ENCODE data around the gene PRRC2B.

The PRRC2B gene

GRCh38 chr9:131522257-131523085 lies 128.6 kb downstream of the PRRC2B start:
- DNase-seq: peak; percentile 50

DNA sequence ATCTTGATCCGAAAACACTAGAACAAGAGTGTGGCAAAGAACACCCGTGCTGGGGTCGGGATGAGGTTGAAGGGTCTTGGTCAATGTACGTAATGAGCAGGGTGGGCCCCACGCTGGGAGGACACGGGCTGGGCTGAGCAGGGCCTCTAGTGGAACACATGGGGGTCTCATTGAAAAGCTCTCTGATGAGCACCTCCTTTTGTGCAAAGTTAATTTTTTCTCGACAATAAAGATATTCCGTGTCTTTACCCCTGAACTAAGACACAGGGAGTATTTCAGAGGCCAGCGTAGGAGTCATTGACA lies 129.2 kb downstream of the PRRC2B start:
- DNase-seq: no peak

DNA sequence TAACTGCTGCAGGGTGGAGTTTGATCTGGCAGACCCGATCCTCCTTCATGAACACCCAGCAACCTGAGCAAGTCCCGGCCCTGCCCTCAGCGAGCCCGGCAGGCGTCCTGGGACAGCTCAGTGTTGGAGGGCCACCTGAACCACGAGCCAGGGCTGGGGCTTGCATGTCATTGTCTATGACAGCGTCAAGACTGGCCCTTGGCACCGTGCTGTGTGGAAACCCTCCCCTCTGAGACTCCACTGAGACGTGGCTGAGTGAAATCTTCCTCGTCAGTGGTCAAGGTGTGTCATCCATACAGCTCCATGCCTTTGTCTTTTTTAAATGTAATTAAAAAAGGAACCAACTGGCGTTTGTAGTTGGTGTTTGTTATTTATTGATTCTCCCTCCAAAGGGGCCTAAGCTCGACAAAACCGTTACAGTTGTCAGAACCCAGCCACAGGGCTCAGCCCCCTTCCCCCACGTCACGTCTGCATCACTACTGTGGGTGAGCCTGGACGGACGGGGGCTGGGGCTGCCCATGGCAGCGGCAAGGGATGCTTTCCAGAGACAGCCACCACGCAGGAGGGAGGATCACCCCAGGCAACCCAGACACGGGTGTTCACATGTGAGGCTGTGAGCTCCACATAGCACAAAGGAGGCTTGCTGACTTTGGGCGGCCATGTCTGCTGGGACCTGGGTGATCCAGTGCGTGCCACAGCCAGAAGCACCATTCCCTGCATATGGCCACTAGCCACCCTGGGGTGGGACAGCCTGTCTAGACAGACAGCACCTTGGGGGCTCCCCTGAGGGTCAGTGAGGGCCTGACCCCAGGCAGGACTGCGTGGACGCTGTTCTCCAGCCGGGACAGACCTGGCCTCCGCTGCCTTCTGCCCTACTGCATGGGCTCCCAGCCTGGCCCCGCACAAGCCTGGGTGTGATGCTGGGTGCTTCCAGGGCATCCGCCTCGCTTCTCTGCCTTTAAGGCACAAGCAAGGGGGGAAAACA lies 129.9 kb downstream of the PRRC2B start:
- DNase-seq: peak; percentile 58

DNA sequence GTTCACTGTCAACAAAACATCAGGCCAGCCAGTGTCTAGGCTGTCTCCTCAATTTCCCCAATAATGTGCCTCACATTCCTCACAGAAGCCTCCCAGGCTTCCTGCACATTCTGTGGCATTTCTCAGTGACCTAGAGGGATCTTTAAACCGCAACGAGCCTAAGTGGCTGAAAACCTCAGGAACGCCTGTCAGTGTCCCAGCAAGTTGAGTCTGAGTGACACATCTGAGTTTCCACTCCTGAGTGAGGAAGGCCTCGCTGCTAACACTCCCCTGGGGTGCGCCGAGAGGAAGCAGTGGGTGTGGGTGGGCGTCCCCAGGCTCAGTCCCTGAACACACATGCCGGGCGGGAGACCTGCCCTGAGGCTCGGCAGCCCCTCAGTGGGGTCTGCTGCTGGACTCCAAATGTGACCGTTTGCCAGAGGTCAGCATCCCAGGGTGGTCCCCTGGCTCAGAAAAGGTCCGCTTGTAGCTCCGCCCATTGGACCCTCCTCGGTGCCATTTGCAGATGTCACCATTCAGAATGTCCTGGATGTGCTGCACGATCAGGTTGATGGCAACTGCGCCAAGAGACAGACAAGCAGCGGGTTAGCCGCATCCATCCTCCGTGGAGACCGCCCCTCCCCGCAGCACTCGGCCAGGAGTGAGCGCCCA lies 130.9 kb downstream of the PRRC2B start:
- peak; percentile 58 for DNase-seq

GRCh38 chr9:131525643-131526565 lies 132.0 kb downstream of the PRRC2B start:
- DNase-seq: peak; percentile 42

GRCh38 chr9:131528186-131528585 lies 134.3 kb downstream of the PRRC2B start:
- DNase-seq: no peak

GRCh38 chr9:131528886-131529505 lies 135.1 kb downstream of the PRRC2B start:
- no peak for DNase-seq

GRCh38 chr9:131529597-131530545 lies 136.0 kb downstream of the PRRC2B start:
- no peak for DNase-seq

- DNase-seq: peak; percentile 77
Measured at GRCh38 chr9:131530546-131530919, 136.6 kb downstream of the PRRC2B start.

DNA sequence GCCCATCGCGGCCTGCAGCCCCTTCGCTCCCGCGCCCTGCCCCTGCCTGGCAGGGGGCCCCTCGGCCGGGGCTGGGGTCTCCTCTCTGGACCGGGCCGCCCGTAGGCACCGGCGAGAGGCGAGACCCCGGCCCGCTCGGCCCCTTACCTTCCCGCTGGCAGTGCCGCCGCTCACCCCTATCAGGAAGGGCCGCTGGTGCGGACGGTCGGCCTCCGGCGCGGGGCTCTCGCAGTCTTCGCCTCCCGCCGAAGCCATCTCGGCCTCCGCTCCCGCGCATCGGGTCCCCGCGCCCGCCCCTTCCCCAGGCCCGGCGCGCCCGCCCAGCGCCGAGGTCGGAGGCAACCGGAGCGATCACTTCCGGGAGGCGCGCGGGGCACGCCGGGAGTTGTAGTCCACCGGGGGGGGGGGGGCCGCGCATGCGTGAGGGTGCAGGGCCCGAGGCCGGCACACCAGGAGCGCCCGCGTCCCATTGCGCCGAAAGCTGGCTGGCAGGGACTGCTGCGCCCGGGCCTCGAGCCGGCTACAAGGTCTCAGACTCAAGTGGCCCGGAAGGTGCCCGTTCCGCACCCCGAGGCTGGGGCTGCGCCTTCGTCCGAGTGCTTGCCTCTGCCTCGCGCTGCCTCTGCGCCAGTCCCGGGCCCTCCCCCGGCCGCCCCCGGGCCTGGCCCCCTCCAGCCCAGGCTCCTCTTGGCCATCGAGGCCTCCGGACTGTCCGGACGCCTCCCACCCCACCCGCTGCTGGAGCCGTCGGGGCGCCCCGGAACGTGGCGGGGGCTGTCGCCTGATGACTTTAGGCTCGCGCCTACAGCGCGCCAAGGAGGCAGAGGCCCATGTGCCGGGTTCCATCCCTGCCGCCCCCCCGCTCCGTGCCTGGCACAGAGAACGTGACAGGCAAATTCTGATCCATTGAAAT lies 137.3 kb downstream of the PRRC2B start, which contains the start of gene UCK1:
TSS of gene UCK1 (minus strand) at position 344 of the 913 bp plus-strand sequence. CDS start at position 255, 89 bp downstream.
- peak; percentile 94 for DNase-seq

- DNase-seq: no peak
Measured at GRCh38 chr9:131534721-131535237, 140.9 kb downstream of the PRRC2B start.

DNA sequence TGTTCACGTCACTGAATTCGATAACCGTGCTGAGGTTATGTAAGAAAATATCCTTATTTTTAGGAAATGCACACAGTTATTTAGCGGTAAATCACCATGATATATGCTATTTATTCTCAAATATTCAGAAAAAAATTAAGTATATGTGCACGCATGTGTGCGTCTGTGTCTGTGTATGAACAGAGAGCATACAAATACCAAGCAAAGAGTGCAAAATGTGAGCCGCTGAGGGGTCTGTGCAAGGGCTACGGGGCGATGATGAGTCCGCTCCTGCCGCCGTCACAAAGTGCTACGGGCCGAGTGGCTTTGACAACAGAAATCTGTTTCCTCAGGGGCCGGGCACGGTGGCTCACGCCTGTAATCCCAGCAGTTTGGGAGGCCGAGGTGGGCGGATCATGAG lies 144.1 kb downstream of the PRRC2B start:
- DNase-seq: no peak

GRCh38 chr9:131539223-131539923 lies 145.5 kb downstream of the PRRC2B start:
- DNase-seq: no peak

DNA sequence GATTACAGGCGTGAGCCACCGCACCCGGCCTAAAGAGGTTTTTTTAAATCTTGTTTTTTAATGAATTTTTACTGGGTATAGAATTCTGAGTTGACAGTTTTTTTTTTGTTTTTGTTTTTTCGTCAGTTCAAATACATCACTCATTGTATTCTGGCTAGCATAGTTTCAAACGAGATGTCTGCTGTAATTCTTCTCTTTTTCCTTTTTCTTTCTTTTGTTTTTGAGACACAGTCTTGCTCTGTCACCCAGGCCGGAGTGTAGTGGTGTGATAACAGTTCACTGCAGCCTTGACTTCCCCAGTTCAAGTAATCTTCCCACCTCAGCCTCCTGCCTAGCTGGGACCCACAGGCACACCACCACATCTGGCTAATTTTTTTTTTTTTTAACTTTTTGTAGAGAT lies 149.3 kb downstream of the PRRC2B start:
- no peak for DNase-seq

GRCh38 chr9:131545003-131545785 lies 151.3 kb downstream of the PRRC2B start, which contains the start of gene PRRT1B:
Gene PRRT1B (plus strand): TSS chr9:131545523. CDS start chr9:131545616, 93 bp downstream.
- no peak for DNase-seq

DNA sequence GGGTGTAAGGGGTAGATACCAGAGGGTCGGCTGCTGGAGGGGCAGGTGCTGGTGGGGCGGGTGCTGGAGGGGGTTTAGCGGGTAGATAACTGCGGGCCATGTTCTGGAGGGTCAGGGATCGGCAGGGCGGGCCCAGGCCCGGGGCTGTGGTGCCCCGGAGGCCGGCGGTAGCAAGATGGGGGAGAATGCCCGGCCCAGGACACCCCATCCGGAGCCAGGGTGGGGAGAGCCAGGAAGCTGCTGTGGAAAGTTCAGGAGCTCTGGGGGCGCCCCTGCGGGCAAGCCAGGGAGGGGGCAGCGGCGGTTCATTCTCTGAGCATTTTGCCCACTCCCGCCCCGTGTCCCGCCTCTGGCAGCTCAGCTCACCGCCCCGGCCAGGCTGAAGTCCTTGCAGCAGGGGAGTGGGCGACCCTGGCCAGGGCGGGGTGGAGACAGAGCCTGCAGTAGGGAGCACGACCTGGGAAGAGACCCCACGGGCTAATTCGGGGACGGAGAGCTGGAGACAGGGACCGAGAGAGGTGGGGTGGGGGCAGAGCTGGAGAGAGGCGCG lies 152.0 kb downstream of the PRRC2B start:
- no peak for DNase-seq

Data from islet precursor cell (in vitro differentiated cells).